ENCODE measurements around the gene TSPOAP1.

DNA sequence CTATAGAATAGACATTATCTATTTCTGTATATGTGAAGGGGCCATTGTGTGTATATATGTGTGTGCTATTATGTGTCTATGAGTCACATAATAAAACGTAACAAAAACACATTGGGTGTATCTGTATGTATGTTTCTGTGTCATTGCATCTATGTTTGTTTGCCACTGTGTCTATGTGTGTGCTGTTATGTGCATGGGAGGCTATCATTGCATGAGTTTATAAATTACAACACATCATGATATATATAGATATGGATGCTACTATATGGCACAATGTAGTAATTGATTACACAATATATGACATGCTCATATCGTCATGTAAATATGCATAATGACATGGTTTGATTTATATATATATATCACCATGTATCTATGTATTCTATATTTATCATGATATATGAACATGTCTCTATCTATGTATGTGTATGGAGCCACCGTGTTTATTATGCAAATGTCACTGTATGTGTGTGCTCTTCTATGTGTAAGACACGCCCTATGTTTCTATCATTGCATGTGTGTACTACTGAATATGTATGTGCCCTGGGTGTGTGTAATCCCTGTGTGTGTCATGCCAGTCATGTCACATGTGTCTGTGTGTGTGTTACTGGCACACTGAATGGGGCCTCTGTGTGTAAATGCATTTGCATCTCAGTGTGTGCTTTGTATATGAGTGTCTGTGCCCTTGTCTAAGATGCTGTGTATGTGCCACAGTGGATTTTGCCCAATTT is 1.4 kb upstream of the TSPOAP1 start:
- TF ChIP-seq EP300 (IDR thresholded peaks at IDR 0.05; ENCODE audit: borderline replicate concordance in 1 of 2, low read depth in 1 of 2, low read length in 1 of 2) (no peak), MXI1 (IDR thresholded peaks at IDR 0.05; ENCODE audit: low read depth, low read length) (no peak), CTCF (IDR thresholded peaks at IDR 0.05) (no peak), POLR2AphosphoS5 (IDR thresholded peaks at IDR 0.05; ENCODE audit: low read depth, low read length) (no peak), FOXM1 (IDR thresholded peaks at IDR 0.05; ENCODE audit: low read depth) (no peak), RXRA (IDR thresholded peaks at IDR 0.05; ENCODE audit: borderline replicate concordance, low read depth) (no peak), CHD2 (IDR thresholded peaks at IDR 0.05; ENCODE audit: low read length, partially characterized antibody) (no peak), GABPA (IDR thresholded peaks at IDR 0.05; ENCODE audit: low read depth) (no peak), RFX5 (IDR thresholded peaks at IDR 0.05; ENCODE audit: low read length) (no peak)
- TF ChIP-seq, protein P1, sequence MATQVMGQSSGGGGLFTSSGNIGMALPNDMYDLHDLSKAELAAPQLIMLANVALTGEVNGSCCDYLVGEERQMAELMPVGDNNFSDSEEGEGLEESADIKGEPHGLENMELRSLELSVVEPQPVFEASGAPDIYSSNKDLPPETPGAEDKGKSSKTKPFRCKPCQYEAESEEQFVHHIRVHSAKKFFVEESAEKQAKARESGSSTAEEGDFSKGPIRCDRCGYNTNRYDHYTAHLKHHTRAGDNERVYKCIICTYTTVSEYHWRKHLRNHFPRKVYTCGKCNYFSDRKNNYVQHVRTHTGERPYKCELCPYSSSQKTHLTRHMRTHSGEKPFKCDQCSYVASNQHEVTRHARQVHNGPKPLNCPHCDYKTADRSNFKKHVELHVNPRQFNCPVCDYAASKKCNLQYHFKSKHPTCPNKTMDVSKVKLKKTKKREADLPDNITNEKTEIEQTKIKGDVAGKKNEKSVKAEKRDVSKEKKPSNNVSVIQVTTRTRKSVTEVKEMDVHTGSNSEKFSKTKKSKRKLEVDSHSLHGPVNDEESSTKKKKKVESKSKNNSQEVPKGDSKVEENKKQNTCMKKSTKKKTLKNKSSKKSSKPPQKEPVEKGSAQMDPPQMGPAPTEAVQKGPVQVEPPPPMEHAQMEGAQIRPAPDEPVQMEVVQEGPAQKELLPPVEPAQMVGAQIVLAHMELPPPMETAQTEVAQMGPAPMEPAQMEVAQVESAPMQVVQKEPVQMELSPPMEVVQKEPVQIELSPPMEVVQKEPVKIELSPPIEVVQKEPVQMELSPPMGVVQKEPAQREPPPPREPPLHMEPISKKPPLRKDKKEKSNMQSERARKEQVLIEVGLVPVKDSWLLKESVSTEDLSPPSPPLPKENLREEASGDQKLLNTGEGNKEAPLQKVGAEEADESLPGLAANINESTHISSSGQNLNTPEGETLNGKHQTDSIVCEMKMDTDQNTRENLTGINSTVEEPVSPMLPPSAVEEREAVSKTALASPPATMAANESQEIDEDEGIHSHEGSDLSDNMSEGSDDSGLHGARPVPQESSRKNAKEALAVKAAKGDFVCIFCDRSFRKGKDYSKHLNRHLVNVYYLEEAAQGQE (IDR thresholded peaks at IDR 0.05; ENCODE audit: low read depth, low read length) = no peak
- TF ChIP-seq, protein P2, sequence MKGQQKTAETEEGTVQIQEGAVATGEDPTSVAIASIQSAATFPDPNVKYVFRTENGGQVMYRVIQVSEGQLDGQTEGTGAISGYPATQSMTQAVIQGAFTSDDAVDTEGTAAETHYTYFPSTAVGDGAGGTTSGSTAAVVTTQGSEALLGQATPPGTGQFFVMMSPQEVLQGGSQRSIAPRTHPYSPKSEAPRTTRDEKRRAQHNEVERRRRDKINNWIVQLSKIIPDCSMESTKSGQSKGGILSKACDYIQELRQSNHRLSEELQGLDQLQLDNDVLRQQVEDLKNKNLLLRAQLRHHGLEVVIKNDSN (IDR thresholded peaks at IDR 0.05; ENCODE audit: borderline replicate concordance, low read depth) = no peak

Data from SK-N-SH (cell line).